Hepatocyte (in vitro differentiated cells): ENCODE results near the gene VPS13D. TPM values are rescaled to one million over a fixed set of nuclear protein-coding genes. Genes with fewer than 3 reads are reported as not detected.

Experiments used
- DNase-seq: peaks from one replicate; pipeline ENCODE4 v3.0.0-alpha.2; 2016; ENCODE audit warnings: low spot score
- H2AFZ ChIP-seq: fragments of 200-600 bp; sonication (generic); 2 replicates; pipeline ENCODE4 v1.6.0; 2016; ENCODE audit warnings: antibody characterized with exemption, mild to moderate bottlenecking
- H3K27ac ChIP-seq: fragments of 200-600 bp; sonication (generic); 2 replicates; pipeline ENCODE4 v1.5.1; 2016; ENCODE audit warnings: mild to moderate bottlenecking
- H3K27me3 ChIP-seq: fragments of 200-600 bp; sonication (generic); 2 replicates; pipeline ENCODE4 v1.6.1; 2016
- H3K36me3 ChIP-seq: fragments of 200-600 bp; sonication (generic); replicated peaks from 2 replicates; pipeline ENCODE4 v1.5.1; 2016; ENCODE audit warnings: low read depth; ENCODE audit not compliant: insufficient read depth
- H3K4me1 ChIP-seq: fragments of 200-600 bp; sonication (generic); 2 replicates; pipeline ENCODE4 v1.5.1; 2016; ENCODE audit warnings: mild to moderate bottlenecking, moderate library complexity; ENCODE audit not compliant: insufficient read depth
- H3K4me2 ChIP-seq: fragments of 200-600 bp; sonication (generic); 2 replicates; pipeline ENCODE4 v1.6.0; 2016
- H3K4me3 ChIP-seq: fragments of 200-600 bp; sonication (generic); 2 replicates; pipeline ENCODE4 v1.5.1; 2016; ENCODE audit warnings: mild to moderate bottlenecking
- H3K79me2 ChIP-seq: fragments of 200-600 bp; sonication (generic); 2 replicates; pipeline ENCODE4 v1.6.0; 2017; ENCODE audit warnings: mild to moderate bottlenecking
- H3K9me2 ChIP-seq: fragments of 200-600 bp; sonication (generic); replicated peaks from 2 replicates; pipeline ENCODE4 v1.6.0; 2017; ENCODE audit warnings: mild to moderate bottlenecking; ENCODE audit not compliant: insufficient read depth
- H3K9me3 ChIP-seq: fragments of 200-600 bp; sonication (generic); 2 replicates; pipeline ENCODE4 v1.5.1; 2016; ENCODE audit warnings: low read depth, mild to moderate bottlenecking
- H4K20me1 ChIP-seq: fragments of 200-600 bp; sonication (generic); 2 replicates; pipeline ENCODE4 v1.6.0; 2016; ENCODE audit warnings: mild to moderate bottlenecking; ENCODE audit not compliant: insufficient read depth, poor library complexity, severe bottlenecking
- CTCF ChIP-seq: fragments of 200-600 bp; sonication (generic); IDR thresholded peaks from 2 replicates; pipeline ENCODE4 v1.5.1; 2016; ENCODE audit warnings: antibody characterized with exemption, mild to moderate bottlenecking; ENCODE audit not compliant: poor library complexity
- EZH2 ChIP-seq: fragments of 200-600 bp; sonication (generic); IDR thresholded peaks from 2 replicates; pipeline ENCODE4 v1.6.1; 2016; ENCODE audit warnings: antibody characterized with exemption, mild to moderate bottlenecking, borderline replicate concordance
- EZH2phosphoT487 ChIP-seq: fragments of 200-600 bp; sonication (generic); IDR thresholded peaks from one replicate; pipeline ENCODE4 v1.6.1; 2018; ENCODE audit warnings: antibody characterized with exemption, mild to moderate bottlenecking, low read depth, moderate library complexity; ENCODE audit not compliant: unreplicated experiment, severe bottlenecking
- WGBS: methylation state at CpG from one replicate; pipeline ENCODE4 v1.1.6; 2016; ENCODE audit warnings: low lambda C conversion rate; ENCODE audit errors: missing lambda C conversion rate; 5-methylcytosine and 5-hydroxymethylcytosine counted together
- polyA plus RNA-seq: library from polyadenylated mRNA; unstranded; fragments of >200 nt; fragmentation: Nextera tagmentation; extraction: Ambion mirVana; gene quantifications from 2 replicates; pipeline ENCODE4 v1.2.1, GENCODE V29; 2016
- total RNA-seq: library from RNA; depleted of rRNA; stranded (reverse); fragments of >200 nt; gene quantifications from 2 replicates; pipeline ENCODE4 v1.2.3, GENCODE V29; 2014

Gene VPS13D
- total and polyA plus RNA-seq, 2 experiments from 2014 or later: 7.3 to 32.2 TPM

- DNase-seq: no peak
- no peaks in the 10 kb centered on the region for H4K20me1 ChIP-seq
- no peak overlapping the region for H2AFZ ChIP-seq
- no peaks in the 10 kb centered on the region for H3K36me3 ChIP-seq
- no peaks in the 10 kb centered on the region for H3K9me3 ChIP-seq
- H3K4me2 ChIP-seq: no peak overlapping the region
- H3K27me3 ChIP-seq: no peaks in the 10 kb centered on the region
- H3K4me1 ChIP-seq: peaks cover 22% of the 10 kb centered on the region
- no peak overlapping the region for H3K27ac ChIP-seq
- no peak for TF ChIP-seq EZH2phosphoT487
- TF ChIP-seq CTCF: no peak
- TF ChIP-seq EZH2: no peak
- H3K9me2 ChIP-seq: no peaks in the 10 kb centered on the region
- no peak overlapping the region for H3K4me3 ChIP-seq
- no peaks in the 10 kb centered on the region for H3K79me2 ChIP-seq
- whole genome bisulfite sequencing: 95% methylated on average over 13 of the region's 13 CpGs
Measured at GRCh38 chr1:12516741-12517140, 286.9 kb downstream of the VPS13D start.

- Histone ChIP-seq H3K27me3 (no peaks in the 10 kb centered on the region), H3K27ac (peak overlapping the region; percentile 22), H3K36me3 (no peaks in the 10 kb centered on the region), H3K9me3 (no peaks in the 10 kb centered on the region), H3K4me3 (no peak overlapping the region), H3K4me1 (peaks cover 24% of the 10 kb centered on the region), H3K9me2 (no peaks in the 10 kb centered on the region), H3K4me2 (peak overlapping the region; percentile 56), H4K20me1 (no peaks in the 10 kb centered on the region), H2AFZ (no peak overlapping the region), H3K79me2 (no peaks in the 10 kb centered on the region)
- peak; percentile 61 for DNase-seq
- 41% methylated on average over 20 of the region's 21 CpGs for WGBS
- TF ChIP-seq EZH2phosphoT487 (no peak), CTCF (no peak), EZH2 (no peak)
Measured at GRCh38 chr1:12518931-12519692, 289.3 kb downstream of the VPS13D start.

- no peaks in the 10 kb centered on the region for H3K9me2 ChIP-seq
- no peak overlapping the region for H3K4me3 ChIP-seq
- H3K9me3 ChIP-seq: no peaks in the 10 kb centered on the region
- TF ChIP-seq CTCF (no peak), EZH2 (no peak), EZH2phosphoT487 (no peak)
- H3K79me2 ChIP-seq: no peaks in the 10 kb centered on the region
- H3K27ac ChIP-seq: peak overlapping the region; percentile 22
- 94% methylated on average over 11 of the region's 11 CpGs for WGBS
- H3K4me1 ChIP-seq: peaks cover 24% of the 10 kb centered on the region
- no peak overlapping the region for H3K4me2 ChIP-seq
- no peaks in the 10 kb centered on the region for H3K36me3 ChIP-seq
- H2AFZ ChIP-seq: no peak overlapping the region
- no peaks in the 10 kb centered on the region for H3K27me3 ChIP-seq
- DNase-seq: no peak
- no peaks in the 10 kb centered on the region for H4K20me1 ChIP-seq
Measured at GRCh38 chr1:12519693-12520364, 290.0 kb downstream of the VPS13D start.
